IMR-90 (cell line): Measurements from ENCODE around the gene PHF19. TPM values are rescaled to one million over a fixed set of nuclear protein-coding genes. Genes with fewer than 3 reads are reported as not detected.
A peak's percentile ranks its signal among the peaks of the same experiment; 100 is the strongest.

ENCODE experiments used
- ATAC-seq: fragments of 200-7000 bp; cut with Tn5 transposase; 2 replicates; pipeline ENCODE4 v1.9.1; 2020; ENCODE audit warnings: low read depth, mild to moderate bottlenecking, moderate library complexity
- BruUV-seq: library from RNA; stranded (reverse); fragments of 400-500 nt; replicated peaks from 2 replicates; lab custom pipeline; 2021; lab: Mats Ljungman, UMichigan
- CTCF ChIA-PET: fragments of 300-600 bp; formaldehyde crosslinking; extraction: SDS; loops from one replicate; lab custom pipeline; 2021; ENCODE audit warnings: antibody characterized with exemption; lab: Yijun Ruan, JAX
- POLR2A ChIA-PET: fragments of 300-600 bp; sonication (Branson Sonifier 250); formaldehyde crosslinking; loops from one replicate; lab custom pipeline; 2022; ENCODE audit warnings: antibody characterized with exemption; ENCODE audit not compliant: unreplicated experiment; lab: Charles Lee
- DNase-seq: peaks from one replicate; pipeline ENCODE4 v3.0.0; 2013
- H2AFZ ChIP-seq: replicated peaks from 2 replicates; pipeline ENCODE3; 2013; ENCODE audit warnings: low read length, mild to moderate bottlenecking; ENCODE audit not compliant: poor library complexity
- H2AK5ac ChIP-seq: 2 replicates; pipeline ENCODE4 v1.6.1; 2013; ENCODE audit warnings: low read depth, low read length, inconsistent platforms
- H2AK9ac ChIP-seq: replicated peaks from 2 replicates; pipeline ENCODE3; 2013; ENCODE audit warnings: mild to moderate bottlenecking, low read depth, low read length, moderate library complexity; ENCODE audit not compliant: poor library complexity
- H2BK120ac ChIP-seq: 2 replicates; pipeline ENCODE4 v1.6.1; 2013; ENCODE audit warnings: low read depth, low read length, inconsistent platforms
- H2BK15ac ChIP-seq: 3 replicates; pipeline ENCODE4 v1.6.1; 2013; ENCODE audit warnings: low read depth, low read length, inconsistent platforms
- H2BK20ac ChIP-seq: 2 replicates; pipeline ENCODE4 v1.6.1; 2013; ENCODE audit warnings: low read depth, mild to moderate bottlenecking, inconsistent platforms, low read length, moderate library complexity
- H2BK5ac ChIP-seq: 2 replicates; pipeline ENCODE4 v1.6.1; 2013; ENCODE audit warnings: mild to moderate bottlenecking, low read depth, low read length, inconsistent platforms; ENCODE audit not compliant: poor library complexity, severe bottlenecking
- H3K14ac ChIP-seq: replicated peaks from 2 replicates; pipeline ENCODE4 v1.6.1; 2013; ENCODE audit warnings: low read depth, low read length, inconsistent platforms
- H3K18ac ChIP-seq: 2 replicates; pipeline ENCODE4 v1.6.1; 2013; ENCODE audit warnings: low read depth, low read length, control low read depth
- H3K23ac ChIP-seq: 2 replicates; pipeline ENCODE4 v1.6.1; 2013; ENCODE audit warnings: low read depth, low read length, inconsistent platforms
- H3K27ac ChIP-seq: 2 replicates; pipeline ENCODE4 v1.5.1; 2013; ENCODE audit warnings: mild to moderate bottlenecking, control low read depth, low read length; ENCODE audit not compliant: insufficient read depth
- H3K27me3 ChIP-seq: 2 replicates; pipeline ENCODE4 v1.6.1; 2013; ENCODE audit warnings: low read length; ENCODE audit not compliant: control insufficient read depth, insufficient read depth
- H3K36me3 ChIP-seq: 2 replicates; pipeline ENCODE4 v1.6.1; 2013; ENCODE audit warnings: low read length, mixed read lengths; ENCODE audit not compliant: control insufficient read depth, insufficient read depth
- H3K4ac ChIP-seq: 2 replicates; pipeline ENCODE4 v1.6.1; 2013; ENCODE audit warnings: low read depth, low read length, inconsistent platforms
- H3K4me1 ChIP-seq: 2 replicates; pipeline ENCODE4 v1.6.1; 2013; ENCODE audit warnings: low read length, mixed read lengths; ENCODE audit not compliant: control insufficient read depth, insufficient read depth
- H3K4me2 ChIP-seq: 2 replicates; pipeline ENCODE4 v1.6.1; 2013; ENCODE audit warnings: low read depth, mild to moderate bottlenecking, control low read depth, low read length, moderate library complexity
- H3K4me3 ChIP-seq: 2 replicates; pipeline ENCODE4 v1.5.1; 2013; ENCODE audit warnings: low read depth, mild to moderate bottlenecking, control low read depth, low read length, moderate library complexity; ENCODE audit not compliant: insufficient read depth
- H3K56ac ChIP-seq: 2 replicates; pipeline ENCODE4 v1.6.1; 2013; ENCODE audit warnings: low read length, inconsistent platforms; ENCODE audit not compliant: insufficient read depth; ENCODE audit errors: extremely low read depth
- H3K79me1 ChIP-seq, 2 experiments: 2 replicates each; pipeline ENCODE4 v1.6.1; 2013; ENCODE audit warnings: low read length in 2 of 2, inconsistent platforms in 1 of 2, low read depth in 1 of 2
- H3K9ac ChIP-seq: 2 replicates; pipeline ENCODE4 v1.6.1; 2013; ENCODE audit warnings: low read depth, low read length, control low read depth
- H3K9me1 ChIP-seq: 2 replicates; pipeline ENCODE4 v1.6.1; 2013; ENCODE audit warnings: low read length, inconsistent platforms; ENCODE audit not compliant: insufficient read depth
- H3K9me3 ChIP-seq: 2 replicates; pipeline ENCODE4 v1.6.1; 2013; ENCODE audit warnings: low read length; ENCODE audit not compliant: control insufficient read depth, insufficient read depth
- H4K20me1 ChIP-seq: 2 replicates; pipeline ENCODE4 v1.6.1; 2013; ENCODE audit warnings: low read length, inconsistent platforms; ENCODE audit not compliant: insufficient read depth
- H4K5ac ChIP-seq: 2 replicates; pipeline ENCODE4 v1.6.1; 2013; ENCODE audit warnings: mild to moderate bottlenecking, low read depth, low read length, control low read depth
- H4K8ac ChIP-seq, 2 experiments: 2 replicates each; pipeline ENCODE4 v1.6.1; 2013; ENCODE audit warnings: low read depth in 2 of 2, low read length in 2 of 2, control low read depth in 1 of 2, inconsistent platforms in 1 of 2
- H4K91ac ChIP-seq: 2 replicates; pipeline ENCODE4 v1.6.1; 2013; ENCODE audit warnings: low read depth, low read length, inconsistent platforms; ENCODE audit not compliant: insufficient read depth
- BHLHE40 ChIP-seq: fragments of 150-350 bp; IDR thresholded peaks from 2 replicates; pipeline ENCODE4 v1.6.1; 2016; ENCODE audit warnings: mild to moderate bottlenecking, low read depth, low read length
- CEBPB ChIP-seq: IDR thresholded peaks from 2 replicates; pipeline ENCODE4 v1.6.1; 2012; ENCODE audit warnings: low read depth, low read length, improper control_type of control experiment
- CHD1 ChIP-seq: IDR thresholded peaks from 2 replicates; pipeline ENCODE4 v1.6.1; 2012; ENCODE audit warnings: low read depth, low read length, improper control_type of control experiment
- FOS ChIP-seq: fragments of 150-350 bp; IDR thresholded peaks from 2 replicates; pipeline ENCODE4 v1.6.1; 2016; ENCODE audit warnings: low read depth, low read length
- MAZ ChIP-seq: IDR thresholded peaks from 2 replicates; pipeline ENCODE4 v1.6.1; 2012; ENCODE audit warnings: low read depth, mild to moderate bottlenecking, low read length, improper control_type of control experiment, moderate library complexity, borderline replicate concordance
- MXI1 ChIP-seq: IDR thresholded peaks from 2 replicates; pipeline ENCODE4 v1.6.1; 2012; ENCODE audit warnings: low read depth, mild to moderate bottlenecking, low read length, moderate library complexity, borderline replicate concordance
- NFE2L2 ChIP-seq: fragments of 150-350 bp; IDR thresholded peaks from 2 replicates; pipeline ENCODE4 v1.6.1; 2016; ENCODE audit warnings: low read depth, mild to moderate bottlenecking, low read length
- POLR2A ChIP-seq: IDR thresholded peaks from 2 replicates; pipeline ENCODE4 v1.6.1; 2012; ENCODE audit warnings: mild to moderate bottlenecking, low read depth, low read length
- RCOR1 ChIP-seq: IDR thresholded peaks from 2 replicates; pipeline ENCODE4 v1.6.1; 2012; ENCODE audit warnings: mild to moderate bottlenecking, low read length, improper control_type of control experiment; ENCODE audit not compliant: insufficient replicate concordance
- RFX5 ChIP-seq: IDR thresholded peaks from 2 replicates; pipeline ENCODE4 v1.8.0; 2012; ENCODE audit warnings: low read depth, mild to moderate bottlenecking, low read length, moderate library complexity
- SMC3 ChIP-seq: fragments of 150-350 bp; IDR thresholded peaks from 2 replicates; pipeline ENCODE4 v1.6.1; 2016; ENCODE audit warnings: low read depth, mild to moderate bottlenecking, antibody characterized with exemption, low read length, moderate library complexity
- WGBS, 2 experiments: methylation state at CpG; one replicate each; pipeline versions ENCODE4 v1.1.5 to v1.1.7; 2013; ENCODE audit warnings: missing lambda C conversion rate in 2 of 2; ENCODE audit not compliant: insufficient read length in 1 of 2; ENCODE audit errors: extremely low coverage in 2 of 2; 5-methylcytosine and 5-hydroxymethylcytosine counted together
- dilution Hi-C: fragments of 300-500 bp; cut with HindIII; formaldehyde crosslinking; loops from one replicate; pipeline ENCODE4 v1.14.3; 2018; ENCODE audit warnings: low sequenced_read_pairs; ENCODE audit not compliant: unreplicated experiment
- in situ Hi-C: fragments of 300-500 bp; cut with MboI; formaldehyde crosslinking; loops from 3 replicates; pipeline ENCODE4 v1.14.3; 2019; ENCODE audit warnings: low sequenced_read_pairs, inconsistent platforms, mixed read lengths
- intact Hi-C: fragments of 100-400 bp; cut with micrococcal nuclease; formaldehyde crosslinking; loops from 2 replicates; pipeline ENCODE4 v1.10.0; 2022
- polyA plus RNA-seq, 3 experiments: library from polyadenylated mRNA; depleted of rRNA; stranded (reverse); fragments of >200 nt; gene quantifications; 2 replicates each; pipeline ENCODE4 v1.2.3, GENCODE V29; 2012; ENCODE audit warnings: low replicate concordance in 1 of 3
- total RNA-seq: library from RNA; depleted of rRNA; stranded (reverse); fragments of >200 nt; gene quantifications from 2 replicates; pipeline ENCODE4 v1.2.3, GENCODE V29; 2012
- TF ChIP-seq, protein P1 (sequence below): fragments of 150-350 bp; IDR thresholded peaks from 2 replicates; pipeline ENCODE4 v1.6.1; 2016; ENCODE audit warnings: low read depth, mild to moderate bottlenecking, low read length, moderate library complexity, borderline replicate concordance
- TF ChIP-seq, protein P2 (sequence below): fragments of 150-350 bp; IDR thresholded peaks from 2 replicates; pipeline ENCODE4 v1.6.1; 2017; ENCODE audit warnings: mild to moderate bottlenecking, antibody characterized with exemption, low read length, low read depth

Gene PHF19
- total and polyA plus RNA-seq, 2 of the 4 experiments (the other 2 are of a cell fraction) = 37.6 to 55.6 TPM

DNA sequence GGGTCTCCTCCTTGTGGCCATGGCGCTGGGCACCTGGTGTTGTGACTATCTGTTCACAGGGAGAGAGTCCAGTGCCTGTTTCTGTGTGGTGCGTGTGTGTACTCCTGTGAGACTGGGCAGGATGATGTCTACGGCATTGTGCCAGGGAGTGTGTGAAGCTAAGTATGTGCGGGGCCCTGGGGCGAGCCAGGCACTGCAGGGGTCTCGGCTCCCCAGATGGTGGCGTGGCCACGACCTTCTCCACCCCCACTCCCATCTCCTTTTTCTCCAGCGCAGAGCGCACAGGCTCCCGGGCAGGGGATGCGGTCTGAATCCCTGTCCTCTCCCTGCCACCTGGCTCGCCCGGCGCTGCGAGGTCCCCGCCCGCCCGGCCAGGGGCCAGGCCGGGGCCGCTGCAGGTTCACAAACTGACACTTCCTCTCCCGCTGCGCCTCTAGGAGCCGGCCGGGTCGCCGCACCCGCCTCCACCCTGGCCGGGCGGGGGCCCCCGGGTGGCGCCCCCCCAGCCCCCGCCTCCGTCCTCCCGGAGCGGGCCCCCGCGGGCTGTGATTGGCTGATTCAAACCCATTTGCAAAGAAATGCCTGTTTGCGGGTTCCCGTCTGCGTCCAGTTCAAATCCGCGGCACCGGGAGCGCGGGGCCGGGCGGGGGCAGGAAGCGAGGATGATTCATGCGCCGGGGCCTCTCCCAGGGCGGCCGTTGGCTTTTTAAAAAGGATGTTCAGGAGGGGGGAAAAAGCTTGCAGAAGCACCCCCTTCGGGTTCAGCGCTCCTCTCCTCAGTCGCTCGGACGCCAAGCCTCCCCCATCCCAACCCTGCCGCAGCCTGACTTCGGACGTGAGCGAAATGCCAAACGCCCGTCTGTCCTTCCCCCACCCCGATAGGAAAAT, 790 bp downstream of the PHF19 start:
- Histone ChIP-seq H4K20me1 (no peaks in the 10 kb centered on the region), H3K4ac (peak overlapping the region; percentile 99), H3K27me3 (no peaks in the 10 kb centered on the region), H3K18ac (peak overlapping the region; percentile 80), H3K4me1 (peaks cover 15% of the 10 kb centered on the region), H4K91ac (peak overlapping the region; percentile 95), H2BK120ac (peak overlapping the region; percentile 86), H3K9ac (peak overlapping the region; percentile 75), H4K8ac (peak overlapping the region; percentile 77 to 96), H2AK9ac (peak overlapping the region; percentile 99), H3K9me3 (no peaks in the 10 kb centered on the region), H2AFZ (peak overlapping the region; percentile 88), H3K23ac (peak overlapping the region; percentile 98), H2AK5ac (peak overlapping the region; percentile 99), H3K56ac (peak overlapping the region; percentile 93), H2BK20ac (no peak overlapping the region), H3K4me2 (peak overlapping the region; percentile 80), H3K14ac (peak overlapping the region; percentile 98), H3K9me1 (peaks cover 25% of the 10 kb centered on the region; the same call in 1 of the 2 replicates), H2BK5ac (peak overlapping the region; percentile 90), H4K5ac (peak overlapping the region; percentile 44), H3K4me3 (peak overlapping the region; percentile 59), H3K36me3 (peaks cover 14% of the 10 kb centered on the region), H3K79me1 (peaks cover 19 to 45% of the 10 kb centered on the region in 2 experiments), H2BK15ac (peak overlapping the region; percentile 46; the same call in 1 of the 3 replicates), H3K27ac (peak overlapping the region; percentile 76)
- dilution Hi-C loops = no loop called here
- in situ Hi-C loops = no loop called here
- ATAC-seq (peak; percentile 72), DNase-seq (peak; percentile 85)
- no CpG with 5 or more reads among the region's 65 CpGs for WGBS, 2 experiments
- POLR2A ChIA-PET = no interaction called here
- no TSS peak for BruUV-seq
- CTCF ChIA-PET = no interaction called here
- intact Hi-C loops = loop anchor here (2.0 to 5.0 kb wide), 2 partner anchors 109 to 196 kb away; partner anchors contain the start of gene CNTRL
- TF ChIP-seq SMC3 = no peak
- TF ChIP-seq MAZ = peak; percentile 87
- TF ChIP-seq RFX5 = no peak
- TF ChIP-seq POLR2A = no peak; the same call in 1 of the 2 replicates
- peak; percentile 67 for TF ChIP-seq FOS
- no peak for TF ChIP-seq NFE2L2
- TF ChIP-seq, protein P1, sequence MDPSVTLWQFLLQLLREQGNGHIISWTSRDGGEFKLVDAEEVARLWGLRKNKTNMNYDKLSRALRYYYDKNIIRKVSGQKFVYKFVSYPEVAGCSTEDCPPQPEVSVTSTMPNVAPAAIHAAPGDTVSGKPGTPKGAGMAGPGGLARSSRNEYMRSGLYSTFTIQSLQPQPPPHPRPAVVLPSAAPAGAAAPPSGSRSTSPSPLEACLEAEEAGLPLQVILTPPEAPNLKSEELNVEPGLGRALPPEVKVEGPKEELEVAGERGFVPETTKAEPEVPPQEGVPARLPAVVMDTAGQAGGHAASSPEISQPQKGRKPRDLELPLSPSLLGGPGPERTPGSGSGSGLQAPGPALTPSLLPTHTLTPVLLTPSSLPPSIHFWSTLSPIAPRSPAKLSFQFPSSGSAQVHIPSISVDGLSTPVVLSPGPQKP = no peak
- TF ChIP-seq MXI1 = no peak
- TF ChIP-seq RCOR1 = no peak
- TF ChIP-seq CHD1 = no peak
- 0 out of 2 replicates have a peak, but pooled peaks have one; percentile 14 for TF ChIP-seq BHLHE40
- TF ChIP-seq CEBPB = no peak
- TF ChIP-seq, protein P2, sequence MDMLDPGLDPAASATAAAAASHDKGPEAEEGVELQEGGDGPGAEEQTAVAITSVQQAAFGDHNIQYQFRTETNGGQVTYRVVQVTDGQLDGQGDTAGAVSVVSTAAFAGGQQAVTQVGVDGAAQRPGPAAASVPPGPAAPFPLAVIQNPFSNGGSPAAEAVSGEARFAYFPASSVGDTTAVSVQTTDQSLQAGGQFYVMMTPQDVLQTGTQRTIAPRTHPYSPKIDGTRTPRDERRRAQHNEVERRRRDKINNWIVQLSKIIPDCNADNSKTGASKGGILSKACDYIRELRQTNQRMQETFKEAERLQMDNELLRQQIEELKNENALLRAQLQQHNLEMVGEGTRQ = no peak
